ENCODE results near the gene IER2. TPM values are rescaled to one million over a fixed set of nuclear protein-coding genes. Genes with fewer than 3 reads are reported as not detected.
"Not testable (repeated sequence)": the region's sequence is repeated elsewhere in the genome, so short reads cannot be mapped to it uniquely, and the experiment has no call there.

IER2 gene
- total and polyA plus RNA-seq, 3 donors from 2014 or later = 18.1 to 29.4 (median 23.3) TPM

DNA sequence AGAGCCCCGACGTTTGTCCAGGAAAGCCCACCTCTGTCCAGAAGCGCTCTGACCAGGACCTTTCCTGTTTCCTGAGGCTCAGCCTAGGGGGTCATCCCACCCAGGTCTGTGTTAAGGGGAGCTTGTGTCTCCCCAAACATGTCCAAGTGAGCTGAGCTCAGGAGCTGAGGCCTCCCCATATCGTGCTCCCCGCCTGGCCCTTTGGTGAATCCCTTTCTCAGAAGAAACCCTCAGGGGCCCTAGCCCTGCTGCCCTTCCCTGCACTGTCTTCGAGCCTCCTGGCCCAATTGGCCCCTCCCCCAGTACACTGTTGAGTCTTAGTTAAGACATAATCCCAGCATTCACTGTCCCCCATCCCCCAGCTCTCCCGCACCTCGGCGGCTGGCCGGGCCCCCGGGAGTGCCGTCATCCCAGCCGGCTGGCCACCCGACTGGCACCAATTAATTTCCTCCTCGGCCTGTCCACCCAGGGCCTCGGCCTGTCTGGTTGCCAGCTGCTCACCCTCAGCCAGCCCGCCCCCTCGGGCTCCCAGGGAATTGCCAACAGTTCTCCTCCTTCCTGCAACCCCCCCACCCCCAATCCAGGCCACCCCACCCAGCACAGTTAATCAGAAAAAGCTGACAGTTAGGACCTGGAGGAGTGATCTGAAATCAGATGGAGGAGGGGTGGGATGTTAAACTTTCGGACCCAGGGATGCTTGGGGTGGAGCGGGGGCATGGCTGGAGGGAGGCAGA, 13.6 kb downstream of the IER2 start:
- TF ChIP-seq, protein P1, sequence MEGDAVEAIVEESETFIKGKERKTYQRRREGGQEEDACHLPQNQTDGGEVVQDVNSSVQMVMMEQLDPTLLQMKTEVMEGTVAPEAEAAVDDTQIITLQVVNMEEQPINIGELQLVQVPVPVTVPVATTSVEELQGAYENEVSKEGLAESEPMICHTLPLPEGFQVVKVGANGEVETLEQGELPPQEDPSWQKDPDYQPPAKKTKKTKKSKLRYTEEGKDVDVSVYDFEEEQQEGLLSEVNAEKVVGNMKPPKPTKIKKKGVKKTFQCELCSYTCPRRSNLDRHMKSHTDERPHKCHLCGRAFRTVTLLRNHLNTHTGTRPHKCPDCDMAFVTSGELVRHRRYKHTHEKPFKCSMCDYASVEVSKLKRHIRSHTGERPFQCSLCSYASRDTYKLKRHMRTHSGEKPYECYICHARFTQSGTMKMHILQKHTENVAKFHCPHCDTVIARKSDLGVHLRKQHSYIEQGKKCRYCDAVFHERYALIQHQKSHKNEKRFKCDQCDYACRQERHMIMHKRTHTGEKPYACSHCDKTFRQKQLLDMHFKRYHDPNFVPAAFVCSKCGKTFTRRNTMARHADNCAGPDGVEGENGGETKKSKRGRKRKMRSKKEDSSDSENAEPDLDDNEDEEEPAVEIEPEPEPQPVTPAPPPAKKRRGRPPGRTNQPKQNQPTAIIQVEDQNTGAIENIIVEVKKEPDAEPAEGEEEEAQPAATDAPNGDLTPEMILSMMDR (IDR thresholded peaks at IDR 0.05) = no peak
- TF ChIP-seq POLR2A (IDR thresholded peaks at IDR 0.05) = no peak
- H3K27me3 ChIP-seq = no peaks in the 10 kb centered on the region
- H3K4me3 ChIP-seq = peak overlapping the region in 1 of 2 donors; percentile 50
- peaks cover 17% of the 10 kb centered on the region for H3K4me1 ChIP-seq
- peak overlapping the region; percentile 59 to 65 for H3K27ac ChIP-seq
- H3K36me3 ChIP-seq (ENCODE audit: low read depth, missing control alignments) = no peaks in the 10 kb centered on the region
- intact Hi-C loops (cut with DNase I; ENCODE audit: low total_unique reads) = no loop called here
- 1 to 4% methylated on average over 17 to 20 of the region's 20 CpGs for WGBS, 2 donors
- no peaks in the 10 kb centered on the region for H3K9me3 ChIP-seq
- DNase-seq = peak; percentile 61

DNA sequence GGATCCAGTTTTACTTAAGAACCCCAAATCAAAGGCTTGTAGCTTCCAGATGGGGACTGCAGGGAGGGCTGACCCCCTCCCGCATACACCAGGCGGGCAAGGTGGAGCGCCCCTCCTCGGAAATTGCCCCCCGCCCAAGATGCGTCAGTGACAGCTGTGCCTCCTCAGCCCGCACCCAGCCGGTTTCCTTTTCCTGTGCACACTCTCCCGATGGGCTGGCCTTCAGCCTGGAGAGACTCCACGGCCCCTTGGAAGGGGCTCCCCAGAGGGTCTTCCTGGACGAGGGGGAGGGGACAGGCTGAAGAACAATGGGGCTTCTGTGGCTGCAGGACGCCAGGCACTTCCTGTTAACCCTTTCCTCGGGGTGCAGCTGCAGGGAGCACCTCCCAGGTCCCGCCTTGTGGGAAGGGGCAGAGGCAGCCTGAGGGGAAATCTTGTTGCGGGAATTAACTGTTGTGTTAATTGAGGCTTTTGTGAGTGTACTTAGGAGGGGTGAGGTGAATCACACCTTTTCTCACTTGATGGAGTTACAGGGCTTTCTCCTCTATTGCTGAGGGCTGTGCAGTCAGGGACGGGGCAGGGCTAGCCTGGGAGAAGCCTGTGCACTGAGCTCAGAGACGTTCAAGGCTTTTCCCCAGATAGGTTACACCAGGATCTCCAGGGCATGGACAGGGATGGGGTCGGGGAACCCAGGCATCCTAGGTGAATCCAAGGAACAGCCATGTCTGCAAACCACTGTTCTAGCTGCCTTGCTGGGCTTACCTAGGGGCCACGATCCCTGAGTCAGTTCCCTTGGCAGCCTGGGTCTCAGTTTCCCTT, 14.3 kb downstream of the IER2 start:
- DNase-seq = no peak
- Histone ChIP-seq H3K9me3 (no peaks in the 10 kb centered on the region), H3K27ac (peak overlapping the region; percentile 59 to 65), H3K4me1 (peaks cover 17% of the 10 kb centered on the region), H3K27me3 (no peaks in the 10 kb centered on the region), H3K36me3 (ENCODE audit: low read depth, missing control alignments) (no peaks in the 10 kb centered on the region), H3K4me3 (peak overlapping the region in 1 of 2 donors; percentile 50)
- intact Hi-C loops (cut with DNase I; ENCODE audit: low total_unique reads) = no loop called here
- 8 to 15% methylated on average over 17 to 19 of the region's 19 CpGs for WGBS, 2 donors
- TF ChIP-seq, protein P1 (IDR thresholded peaks at IDR 0.05) = no peak
- TF ChIP-seq POLR2A (IDR thresholded peaks at IDR 0.05) = no peak

DNA sequence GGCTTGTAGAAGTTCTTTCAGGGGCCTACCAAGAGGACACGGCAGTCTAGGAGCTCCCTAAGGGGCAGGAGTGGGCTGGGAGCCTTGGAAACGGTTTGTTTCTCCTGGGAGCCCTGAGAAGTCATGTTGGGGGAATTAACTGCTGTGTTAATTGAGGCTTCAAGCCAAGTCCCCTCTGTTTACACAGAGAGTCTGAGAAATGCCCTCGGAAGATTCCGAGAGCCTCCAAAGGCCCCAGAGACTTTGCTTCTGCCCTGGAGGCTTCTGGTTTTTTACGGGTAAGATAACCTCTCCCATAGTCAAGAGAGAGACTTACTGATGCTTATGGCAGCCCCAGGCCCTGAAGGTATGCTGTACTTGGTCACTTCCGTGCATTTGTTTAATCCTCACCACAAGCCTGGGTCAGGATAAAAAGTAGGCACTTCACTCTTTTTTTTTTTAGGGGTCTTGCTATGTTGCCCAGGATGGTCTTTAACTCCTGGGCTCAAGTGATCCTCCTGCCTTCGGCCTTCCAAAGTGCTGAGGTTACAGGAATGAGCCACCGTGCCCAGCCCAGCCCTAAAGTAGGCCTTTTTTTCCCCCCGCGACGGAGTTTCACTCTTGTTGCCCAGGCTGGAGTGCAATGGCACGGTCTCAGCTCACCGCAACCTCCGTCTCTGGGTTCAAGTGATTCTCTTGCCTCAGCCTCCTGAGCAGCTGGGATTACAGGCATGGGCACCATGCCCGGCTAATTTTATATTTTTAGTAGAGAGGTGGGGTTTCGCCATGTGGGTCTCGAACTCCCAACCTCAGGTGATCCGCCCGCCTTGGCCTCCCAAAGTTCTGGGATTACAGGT, 15.2 kb downstream of the IER2 start:
- no peaks in the 10 kb centered on the region for H3K36me3 ChIP-seq (ENCODE audit: low read depth, missing control alignments)
- peaks cover 17% of the 10 kb centered on the region for H3K4me1 ChIP-seq
- H3K27ac ChIP-seq = peak overlapping the region in 1 of 2 donors; percentile 65
- 74 to 81% methylated on average over 19 of the region's 19 CpGs for WGBS, 2 donors
- DNase-seq = no peak
- TF ChIP-seq, protein P1 (IDR thresholded peaks at IDR 0.05) = no peak
- TF ChIP-seq POLR2A (IDR thresholded peaks at IDR 0.05) = no peak
- intact Hi-C loops (cut with DNase I; ENCODE audit: low total_unique reads) = no loop called here
- H3K4me3 ChIP-seq = no peak overlapping the region
- H3K9me3 ChIP-seq = no peaks in the 10 kb centered on the region
- H3K27me3 ChIP-seq = no peaks in the 10 kb centered on the region

- H3K9me3 ChIP-seq; H3K27ac ChIP-seq; H3K36me3 ChIP-seq (ENCODE audit: low read depth, missing control alignments); H3K4me3 ChIP-seq; DNase-seq; H3K27me3 ChIP-seq; intact Hi-C loops (cut with DNase I; ENCODE audit: low total_unique reads): not testable (repeated sequence)
- peaks cover 17% of the 10 kb centered on the region for H3K4me1 ChIP-seq
- 88 to 95% methylated on average over 3 of the region's 3 CpGs for WGBS, 2 donors
Measured at GRCh38 chr19:13166151-13166550, 15.9 kb downstream of the IER2 start.

DNA sequence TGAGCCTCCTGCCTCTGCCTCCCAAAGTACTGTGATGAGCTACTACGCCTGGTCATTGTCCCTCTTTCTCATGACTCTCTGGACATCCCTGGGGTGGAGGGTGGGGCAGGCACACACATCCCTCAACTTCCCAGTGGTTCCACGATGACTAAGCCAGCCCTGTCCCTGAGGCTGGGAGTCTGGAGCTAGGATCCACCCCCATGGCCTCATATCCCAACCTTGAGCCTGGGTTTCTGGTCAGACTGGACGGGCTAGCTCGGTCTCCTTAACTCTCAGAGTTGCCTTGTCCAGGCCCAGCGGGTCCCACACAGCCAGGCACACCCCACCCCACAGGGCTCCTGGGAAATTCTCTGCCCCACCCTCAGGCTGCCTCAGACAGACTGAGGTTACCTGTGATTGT, 19.6 kb downstream of the IER2 start:
- 79 to 90% methylated on average over 5 of the region's 5 CpGs for WGBS, 2 donors
- Histone ChIP-seq H3K4me3 (no peak overlapping the region), H3K27ac (no peak overlapping the region), H3K4me1 (peaks cover 2% of the 10 kb centered on the region), H3K36me3 (ENCODE audit: low read depth, missing control alignments) (no peaks in the 10 kb centered on the region), H3K27me3 (no peaks in the 10 kb centered on the region), H3K9me3 (no peaks in the 10 kb centered on the region)
- TF ChIP-seq, protein P1 (IDR thresholded peaks at IDR 0.05) = no peak
- TF ChIP-seq POLR2A (IDR thresholded peaks at IDR 0.05) = no peak
- intact Hi-C loops (cut with DNase I; ENCODE audit: low total_unique reads) = no loop called here
- no peak for DNase-seq

All from testis (tissue), 3 donors.